NCI-H1048 (cell line): ENCODE results near the gene CCSER1.
"Not testable (repeated sequence)": the region's sequence is repeated elsewhere in the genome, so short reads cannot be mapped to it uniquely, and the experiment has no call there.

Experiments
- DNase-seq: peaks from one replicate; lab custom pipeline; 2025; lab: John Stamatoyannopoulos, UW

The CCSER1 gene

DNA sequence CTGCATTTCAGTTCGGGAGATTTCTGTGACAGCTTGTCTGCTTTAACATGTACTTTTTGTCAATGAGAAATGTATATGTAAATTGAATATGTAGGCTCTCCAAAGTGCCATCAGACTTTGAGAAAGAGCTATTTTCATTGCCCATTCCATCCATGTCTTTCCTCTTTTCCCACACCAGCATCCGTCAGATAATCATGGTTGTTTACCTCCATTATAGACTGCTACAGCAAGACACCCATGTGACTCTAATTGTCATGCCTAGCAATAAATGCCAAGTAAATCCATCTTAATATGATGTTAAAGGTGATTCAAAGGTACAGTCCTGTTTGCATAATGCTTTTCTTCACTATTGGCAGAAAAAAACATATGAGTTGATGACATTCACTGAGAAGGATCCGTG lies 1157.3 kb downstream of the CCSER1 start:
- DNase-seq, result no peak

DNA sequence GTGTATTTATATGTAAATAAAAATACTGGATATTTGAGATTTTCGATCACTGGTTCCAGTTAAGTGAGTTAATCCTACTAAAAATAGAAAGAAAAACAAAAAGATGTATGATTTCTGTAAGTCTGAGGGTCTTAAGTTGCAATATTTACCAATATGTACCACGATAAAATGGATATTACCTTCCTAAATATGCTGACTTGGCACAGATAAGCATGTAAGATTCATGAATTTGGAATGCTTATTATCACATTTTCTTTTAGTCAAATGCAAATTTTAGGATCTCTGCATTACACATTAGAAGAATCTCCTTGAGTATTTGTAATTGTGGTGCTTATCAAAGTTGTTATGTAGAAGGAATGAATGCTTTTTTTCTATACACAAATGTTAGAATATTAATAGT lies 1158.3 kb downstream of the CCSER1 start:
- DNase-seq, result no peak

DNA sequence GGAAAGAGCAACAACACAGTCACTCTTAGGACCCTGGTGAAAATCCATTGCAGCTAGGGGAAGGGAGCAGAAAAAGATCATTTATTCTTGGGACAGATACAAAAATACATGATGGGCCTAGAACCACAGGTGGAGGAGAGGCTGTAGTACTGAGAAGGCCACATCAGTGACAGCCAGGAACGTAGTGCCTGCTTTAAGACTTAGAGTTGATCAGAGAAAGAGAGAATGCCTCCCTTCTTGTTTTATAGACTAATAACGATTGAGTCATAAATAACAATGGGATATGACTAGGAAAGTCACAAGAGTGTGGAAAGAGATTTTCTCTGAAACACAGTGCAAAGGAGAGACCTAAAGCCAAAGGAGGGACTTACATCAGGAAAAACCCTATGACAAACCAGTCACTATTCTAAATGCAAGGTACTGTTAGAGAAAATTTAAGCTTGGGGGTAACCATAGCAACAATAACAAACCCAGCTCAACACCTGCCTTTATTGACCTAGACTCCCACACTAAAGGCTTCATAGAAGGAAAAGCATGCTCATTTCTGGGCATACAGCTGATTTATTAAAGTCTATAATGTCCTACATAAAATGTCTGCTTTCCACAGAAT lies 1161.6 kb downstream of the CCSER1 start:
- DNase-seq, result no peak

DNA sequence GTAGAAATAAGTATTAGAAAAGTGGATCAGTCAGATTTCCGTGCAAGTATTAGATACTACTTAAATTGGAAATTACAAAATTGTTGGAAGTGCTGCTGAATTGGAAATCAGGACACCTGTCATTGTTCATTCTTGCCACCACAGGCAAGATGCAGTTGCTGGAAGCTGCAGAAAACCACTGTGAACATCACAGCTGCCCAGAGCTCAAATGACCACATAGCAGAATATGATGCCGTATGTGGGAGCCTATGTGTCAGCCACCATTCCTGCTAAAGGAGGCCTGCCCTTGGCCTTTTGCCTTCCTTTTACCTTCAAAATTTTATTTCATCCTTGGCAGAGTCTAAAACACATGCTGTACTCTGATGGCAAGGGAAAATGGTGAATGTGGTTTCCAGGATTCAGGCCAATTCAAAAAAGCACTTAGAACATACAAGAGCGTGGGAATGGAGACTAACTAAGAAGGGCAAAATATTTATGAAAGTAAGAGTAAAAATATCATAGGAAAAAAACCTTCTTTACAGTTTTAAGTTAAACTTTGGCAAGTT lies 1171.0 kb downstream of the CCSER1 start:
- no peak for DNase-seq

DNA sequence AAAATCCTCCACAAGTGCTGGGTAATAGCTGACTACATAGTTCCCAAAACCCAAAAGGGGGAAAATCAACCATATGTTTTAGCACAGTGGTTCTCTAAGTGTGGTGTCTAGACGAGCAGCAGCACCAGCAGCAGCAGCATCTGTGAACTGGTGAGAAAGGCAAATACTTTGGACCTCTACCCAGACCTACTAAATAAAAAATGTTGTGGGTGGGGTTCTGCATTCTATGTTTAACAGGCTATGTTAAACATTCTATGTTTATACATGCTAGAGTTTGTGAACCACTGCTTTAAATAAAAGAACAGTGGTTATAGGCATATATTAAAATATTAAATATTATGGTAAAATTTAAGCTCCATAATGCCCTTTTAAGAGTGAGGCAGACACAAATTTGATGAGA lies 1171.6 kb downstream of the CCSER1 start:
- no peak for DNase-seq

DNA sequence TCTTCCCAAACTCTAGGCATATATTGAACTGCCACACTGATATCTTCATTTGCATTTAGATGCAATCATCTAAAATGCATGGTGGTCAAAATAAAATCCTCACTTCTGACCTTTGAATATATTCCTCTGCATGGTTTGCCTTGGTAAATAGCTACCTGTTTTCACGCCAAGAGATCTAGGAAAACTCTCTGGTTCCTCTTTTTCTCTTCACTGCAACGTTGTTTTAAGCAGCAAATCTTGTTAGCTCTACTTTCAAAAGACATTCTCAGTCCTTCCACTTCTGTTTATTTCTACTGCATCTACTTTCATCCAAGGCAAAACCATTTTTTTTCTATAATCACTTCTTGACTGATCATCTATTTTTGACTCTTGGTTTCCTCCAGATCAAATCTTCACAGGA lies 1174.9 kb downstream of the CCSER1 start:
- DNase-seq, result no peak

DNA sequence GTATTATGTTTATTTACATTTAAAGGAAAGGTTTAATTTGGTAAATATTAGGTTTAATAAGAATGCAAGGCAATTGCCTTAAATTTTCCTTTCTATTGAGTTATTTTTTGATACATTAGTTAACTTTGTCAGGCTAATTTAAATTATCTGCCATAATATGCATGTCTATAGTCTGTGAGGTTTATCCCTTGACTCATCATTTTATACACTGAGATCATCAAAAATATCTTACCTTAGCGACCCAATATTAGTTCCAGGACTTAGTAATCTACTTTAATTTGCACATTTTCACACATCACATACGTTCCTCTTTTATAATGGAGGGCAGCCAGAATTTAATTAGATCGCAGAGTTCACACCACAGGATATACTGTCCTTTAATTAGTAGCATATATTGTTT lies 1177.1 kb downstream of the CCSER1 start:
- no peak for DNase-seq

DNA sequence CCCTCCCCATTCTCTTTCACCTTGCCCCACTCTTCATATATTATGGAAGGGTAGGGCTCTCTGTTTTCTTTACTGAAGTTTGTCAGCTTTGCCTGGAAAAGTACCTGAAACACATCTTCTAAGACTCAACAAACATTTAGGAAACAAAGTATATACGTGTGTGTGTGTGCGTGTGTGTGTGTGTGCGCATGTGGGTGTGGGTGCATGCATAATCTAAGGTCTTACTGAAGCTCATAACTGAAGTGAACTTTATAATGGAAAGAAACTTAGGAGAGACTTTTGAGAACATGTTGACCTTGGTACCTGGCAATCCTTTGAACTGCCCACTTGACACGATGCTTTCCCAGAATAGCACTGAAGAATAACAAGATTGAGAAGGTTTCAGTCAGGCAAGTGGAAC lies 1190.2 kb downstream of the CCSER1 start:
- no peak for DNase-seq

DNA sequence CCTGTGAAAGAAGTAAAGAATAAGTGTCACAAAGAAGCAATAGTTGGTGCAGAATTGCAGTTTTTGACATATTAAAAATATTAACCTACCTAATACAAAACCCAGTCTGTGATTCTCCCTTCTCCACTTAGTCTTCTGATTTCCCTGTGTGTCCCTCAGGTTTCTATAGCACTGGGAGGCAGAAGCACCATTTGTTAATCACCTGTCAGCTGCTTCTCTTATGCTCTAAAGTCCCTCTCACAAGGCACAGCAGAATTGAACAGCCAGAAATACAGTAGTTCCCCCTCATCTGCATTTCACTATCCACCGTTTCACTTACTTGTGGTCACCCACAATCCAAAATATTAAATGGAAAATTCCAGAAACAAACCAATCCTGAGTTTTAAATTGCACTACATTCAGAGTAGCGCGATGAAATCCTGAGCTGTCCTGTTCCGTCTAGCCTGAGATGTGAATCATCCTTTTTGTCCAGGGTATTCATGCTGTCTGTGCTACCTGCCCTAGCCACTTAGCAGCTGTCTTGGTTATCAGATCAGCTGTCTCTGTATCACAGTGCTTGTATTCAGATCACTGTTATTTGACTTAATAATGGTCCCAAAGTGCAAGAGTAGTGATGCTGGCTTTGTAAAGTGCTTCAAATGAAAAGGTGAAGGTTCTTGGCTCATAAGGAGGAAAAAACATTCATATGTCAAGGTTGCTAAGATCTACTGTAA lies 1192.5 kb downstream of the CCSER1 start:
- no peak for DNase-seq

DNA sequence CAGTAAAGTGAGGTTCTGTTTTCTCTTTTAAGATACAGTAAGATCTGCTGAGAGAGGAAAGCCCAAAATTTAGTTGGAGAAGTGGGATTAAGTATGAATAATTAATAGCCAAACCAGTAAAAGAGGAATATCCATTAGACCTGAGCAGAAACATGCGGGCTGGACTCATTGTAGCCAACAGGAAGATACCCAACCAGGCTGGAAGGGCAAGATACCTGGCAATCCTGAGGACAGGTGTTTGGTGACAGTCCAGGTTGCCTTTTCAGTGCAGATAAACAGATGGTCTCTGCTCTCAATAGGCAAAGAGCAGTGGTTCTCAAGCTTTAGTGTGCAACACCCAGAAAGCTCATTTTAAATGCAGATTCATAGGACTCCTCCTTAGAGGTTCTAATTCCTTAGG lies 1195.8 kb downstream of the CCSER1 start:
- DNase-seq, result no peak

DNA sequence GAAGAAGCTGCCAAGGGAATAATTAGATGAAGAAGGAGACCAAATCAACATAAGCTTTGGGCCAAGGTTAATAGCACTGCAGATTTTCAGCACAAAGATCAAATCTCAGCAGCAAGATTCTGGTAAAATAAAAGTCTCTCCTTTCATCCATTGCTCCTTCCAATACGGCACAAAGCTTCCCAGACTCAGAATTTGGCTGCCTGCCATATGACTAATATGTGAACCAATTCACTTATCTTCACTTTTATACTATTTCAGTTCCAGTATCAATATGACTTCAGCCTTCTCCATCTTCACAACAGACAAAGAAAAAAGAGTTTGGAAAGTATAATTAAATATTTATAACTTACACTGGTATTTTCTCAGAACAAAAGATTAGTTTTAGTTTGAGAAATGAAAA lies 1198.3 kb downstream of the CCSER1 start:
- DNase-seq, result no peak

DNA sequence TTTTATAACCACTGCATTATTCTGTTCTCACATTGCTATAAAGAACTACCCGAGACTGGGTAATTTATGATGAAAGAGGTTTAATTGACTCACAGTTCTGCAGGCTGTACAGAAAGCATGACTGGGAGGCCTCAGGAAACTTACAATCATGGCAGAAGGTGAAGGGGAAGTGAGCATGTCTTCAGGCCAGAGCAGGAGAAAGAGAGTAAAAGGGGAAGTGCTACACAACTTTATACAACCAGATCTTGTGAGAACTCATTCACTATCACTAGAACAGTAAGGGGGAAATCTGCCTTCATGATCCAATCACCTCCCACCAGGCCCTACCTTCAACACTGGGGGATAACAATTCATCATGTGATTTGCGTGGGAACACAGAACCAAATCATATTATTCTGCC lies 1199.0 kb downstream of the CCSER1 start:
- not testable (repeated sequence) for DNase-seq

DNA sequence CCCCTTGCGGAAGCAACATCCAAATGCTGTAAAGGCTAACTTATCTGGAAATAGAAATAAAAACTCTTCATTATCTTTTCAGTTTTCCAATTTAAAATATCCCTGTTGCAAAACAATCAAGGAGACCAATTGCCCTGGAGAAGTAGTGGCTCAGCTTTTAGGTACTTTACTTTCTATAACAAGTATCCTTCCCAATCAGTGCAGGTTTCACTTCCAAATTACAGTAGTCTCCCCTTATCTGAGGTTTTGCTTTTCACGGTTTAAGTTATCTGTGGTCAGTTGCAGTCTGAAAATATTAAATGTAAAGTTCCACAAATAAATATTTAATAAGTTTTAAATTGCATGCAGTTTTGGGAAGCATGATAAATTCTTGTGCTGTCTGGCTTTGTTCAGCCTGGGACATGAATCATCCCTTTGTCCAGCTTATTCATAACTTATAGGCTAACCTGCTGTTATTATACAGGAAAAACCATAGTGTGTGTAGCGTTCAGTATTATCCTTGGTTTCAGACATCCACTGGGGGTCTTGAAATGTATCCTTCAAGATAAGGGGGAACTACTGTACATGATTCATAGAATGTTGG lies 1203.5 kb downstream of the CCSER1 start:
- DNase-seq, result no peak

DNA sequence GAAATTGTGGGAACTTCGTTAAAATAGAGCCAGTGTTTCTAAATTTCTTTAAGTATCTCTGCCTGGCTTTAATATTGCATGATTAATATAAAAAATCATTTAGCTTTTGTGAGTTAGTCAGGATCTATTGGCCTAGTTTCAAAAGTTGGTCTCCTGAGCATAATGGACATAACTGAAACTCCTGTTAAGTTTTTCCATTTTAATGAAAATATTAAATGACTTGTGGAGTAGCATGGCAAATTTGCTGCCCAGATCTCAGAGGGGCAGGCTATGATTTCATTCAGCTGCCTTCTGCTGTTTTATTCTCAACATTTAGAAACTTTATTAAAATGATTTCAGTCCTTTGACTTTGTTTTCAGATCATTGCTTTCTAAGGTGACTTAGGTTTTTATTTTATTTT lies 1213.6 kb downstream of the CCSER1 start:
- no peak for DNase-seq

DNA sequence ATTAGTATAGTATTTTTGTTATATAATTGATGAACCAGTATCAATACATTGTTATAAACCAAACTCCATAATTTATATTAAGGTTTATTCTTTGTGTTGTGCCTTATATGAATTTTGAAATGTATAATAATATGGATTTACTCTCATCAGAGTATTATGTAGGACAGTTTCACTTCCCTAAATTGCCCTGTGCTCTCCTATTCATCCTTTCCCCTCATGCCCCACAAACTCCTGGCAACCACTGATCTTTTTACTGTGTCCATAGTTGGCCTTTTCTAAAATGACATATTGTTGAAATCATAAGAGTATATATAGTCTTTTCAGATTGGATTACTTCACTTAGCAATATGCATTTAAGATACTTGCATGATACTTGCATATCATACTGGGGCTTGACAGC lies 1218.4 kb downstream of the CCSER1 start:
- no peak for DNase-seq

DNA sequence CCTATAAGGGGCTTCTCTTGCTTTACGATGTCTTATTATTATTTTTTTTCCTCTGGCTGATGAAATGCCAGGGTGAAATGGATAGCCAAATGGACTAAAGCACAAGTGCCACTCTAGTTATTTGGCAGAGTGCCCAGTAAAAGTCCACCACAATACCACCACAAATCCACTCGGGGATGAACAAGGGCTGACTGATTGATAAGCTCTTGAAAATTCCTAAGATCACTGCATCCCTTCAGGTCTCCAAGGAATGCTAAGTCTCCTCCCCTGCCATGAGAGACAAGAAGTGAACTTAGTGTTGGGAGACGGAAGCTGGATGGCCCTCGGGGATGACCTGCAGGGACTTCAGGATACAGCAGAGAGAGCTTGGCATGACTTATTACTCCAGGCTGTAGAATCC lies 1229.3 kb downstream of the CCSER1 start:
- DNase-seq, result not testable (repeated sequence)

DNA sequence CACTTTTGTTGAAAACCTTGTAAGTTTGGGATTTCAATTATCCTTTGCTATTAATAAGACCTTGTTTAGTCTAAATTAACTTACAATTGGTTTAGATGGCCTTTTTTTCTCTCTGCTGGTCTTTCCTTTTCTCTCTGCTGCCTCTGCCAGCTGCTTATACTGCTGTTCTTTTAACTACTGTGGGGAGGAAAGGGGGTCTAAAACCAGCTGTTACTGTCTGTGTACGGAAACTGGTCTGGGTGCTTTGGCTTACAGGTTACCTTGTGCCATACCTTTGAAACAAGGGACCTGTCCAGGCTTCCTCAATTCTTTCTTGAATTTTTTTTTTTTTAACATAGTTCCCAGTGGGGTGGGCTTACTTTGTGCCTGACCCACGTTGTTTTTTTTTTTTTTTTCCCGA lies 1230.8 kb downstream of the CCSER1 start:
- DNase-seq, result not testable (repeated sequence)

DNA sequence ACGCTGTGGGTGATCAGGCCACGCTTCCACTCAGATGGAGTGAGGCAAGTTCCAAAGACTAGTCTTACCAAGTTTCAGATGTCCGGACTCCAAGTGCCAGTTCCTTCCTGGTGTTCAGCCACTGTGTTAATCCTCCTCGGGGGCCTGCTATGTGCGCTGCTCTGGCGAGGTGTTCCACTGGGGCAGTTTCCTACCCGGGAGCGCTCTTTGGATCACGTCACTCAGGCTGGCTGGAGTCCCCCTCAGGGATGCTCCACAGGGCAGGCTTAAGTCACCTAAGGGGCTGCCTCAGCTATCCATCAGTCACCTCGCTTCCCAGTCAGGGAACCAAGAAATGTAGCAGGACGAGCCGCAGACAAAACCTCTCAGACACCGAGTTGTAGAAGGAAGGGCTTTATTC lies 1231.4 kb downstream of the CCSER1 start:
- not testable (repeated sequence) for DNase-seq

DNA sequence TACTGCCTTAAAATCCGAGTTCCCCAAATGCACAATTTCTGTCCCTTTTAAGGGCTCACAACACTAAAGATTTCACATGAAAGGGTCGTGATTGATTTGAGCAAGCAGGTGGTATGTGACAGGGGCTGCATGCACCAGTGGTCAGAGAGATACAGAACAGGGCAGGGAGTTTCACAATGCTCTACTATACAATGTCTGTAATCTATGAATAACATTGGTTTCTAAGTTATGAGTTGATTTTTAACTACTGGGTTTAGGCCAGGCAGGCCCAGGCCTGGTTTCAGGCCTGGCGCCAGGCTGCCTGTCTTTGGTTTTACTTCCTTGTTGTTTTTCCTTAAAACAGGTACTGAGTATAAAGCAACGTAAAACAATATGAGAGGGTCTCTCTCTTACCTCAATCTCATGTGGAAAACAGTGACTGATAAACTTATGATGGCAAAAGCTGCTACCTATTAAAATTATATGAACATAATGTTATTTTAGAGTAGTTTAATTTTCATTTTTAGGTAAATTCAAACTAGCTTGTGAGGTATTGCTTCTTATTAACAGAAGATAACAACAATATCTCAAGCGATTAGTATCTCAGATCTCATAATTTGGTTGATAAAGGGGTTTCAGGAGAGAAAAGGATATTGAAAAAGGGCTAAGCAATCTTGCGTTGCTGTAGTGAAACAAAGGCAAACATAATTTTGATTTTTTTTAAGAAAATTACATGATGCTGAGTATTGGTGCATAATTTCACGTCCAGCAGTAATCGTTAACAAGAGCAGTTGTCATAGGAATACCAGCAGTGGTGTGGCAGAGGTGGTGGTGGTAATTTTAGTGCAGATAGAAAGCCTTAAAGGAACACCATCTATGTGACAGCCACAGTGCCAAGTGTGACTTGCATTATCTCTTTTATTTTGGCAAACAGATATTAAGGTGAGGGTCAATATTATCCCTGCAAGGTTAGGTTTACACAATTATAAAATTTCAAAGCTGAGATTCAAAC lies 1232.1 kb downstream of the CCSER1 start:
- DNase-seq, result no peak

DNA sequence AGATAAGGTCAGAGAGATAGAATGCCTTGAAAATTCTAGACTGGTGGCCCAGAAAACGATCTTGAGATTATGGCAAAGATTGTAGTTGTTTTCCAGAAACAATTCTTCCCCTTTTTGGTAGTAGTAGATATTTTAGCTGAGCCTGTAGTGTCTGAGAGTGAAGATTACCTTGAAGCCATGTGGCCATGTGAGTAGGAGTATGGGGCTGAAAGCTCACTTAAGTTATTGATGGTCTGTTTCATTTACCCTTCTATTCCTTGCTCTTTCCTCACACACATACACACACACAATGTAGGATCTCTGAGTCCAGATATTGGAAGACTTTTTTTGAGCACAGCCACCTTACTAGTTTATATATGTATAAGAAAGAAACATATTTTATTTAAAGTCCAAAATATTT lies 1234.9 kb downstream of the CCSER1 start:
- DNase-seq, result no peak

DNA sequence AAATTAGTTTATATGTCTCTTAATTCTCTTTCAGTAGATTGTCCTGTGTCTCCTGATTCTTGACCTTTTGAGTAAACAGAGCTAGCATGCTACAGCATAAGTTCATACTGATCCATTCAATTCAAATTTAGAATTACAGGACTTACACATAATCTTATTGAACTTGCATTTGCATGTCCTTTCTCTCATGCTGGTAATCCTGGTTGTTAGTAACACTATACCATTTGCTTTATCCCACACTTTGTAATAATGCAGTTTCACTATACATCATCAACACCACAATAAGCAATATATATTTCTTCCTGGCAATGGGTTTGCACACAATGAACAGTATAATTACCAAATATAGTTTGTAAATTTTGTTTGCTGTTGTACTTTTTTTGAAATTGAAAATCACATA lies 1239.4 kb downstream of the CCSER1 start:
- no peak for DNase-seq

DNA sequence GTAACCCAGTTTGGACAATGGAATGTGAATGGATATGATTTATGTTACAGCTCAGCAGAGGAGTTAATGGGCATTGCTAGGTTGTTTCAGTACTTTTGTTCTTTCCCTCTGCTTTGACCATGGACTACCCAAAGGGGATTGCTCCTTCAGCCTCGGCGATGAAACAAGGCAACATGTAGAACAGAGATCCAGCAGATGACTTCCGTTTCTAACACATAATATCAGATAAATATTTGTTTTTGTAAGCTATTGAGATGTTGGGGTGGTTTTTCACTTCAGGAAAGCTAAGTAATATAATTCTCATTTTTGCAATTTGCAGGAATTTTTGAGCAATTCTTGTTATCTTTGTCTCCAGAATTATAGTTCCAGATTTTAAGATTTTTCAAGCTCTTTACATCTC lies 1241.9 kb downstream of the CCSER1 start:
- no peak for DNase-seq
